GM21526 (cell line): ENCODE measurements around the gene CLCN7.

Source experiments
- ATAC-seq: cut with Tn5 transposase; IDR thresholded peaks from one replicate; pipeline ENCODE4 v1.9.1; 2021; ENCODE audit warnings: moderate library complexity; ENCODE audit not compliant: unreplicated experiment, low FRiP score

Gene CLCN7

GRCh38 chr16:1465567-1465915 lies 9.3 kb downstream of the CLCN7 start:
- ATAC-seq, result no peak

- ATAC-seq, result no peak
Measured at GRCh38 chr16:1464894-1465566, 9.8 kb downstream of the CLCN7 start.

GRCh38 chr16:1464196-1464893 lies 10.5 kb downstream of the CLCN7 start:
- no peak for ATAC-seq

GRCh38 chr16:1461146-1461545 lies 13.7 kb downstream of the CLCN7 start:
- ATAC-seq, result no peak

GRCh38 chr16:1460602-1461138 lies 14.2 kb downstream of the CLCN7 start:
- ATAC-seq, result no peak

- no peak for ATAC-seq
Measured at GRCh38 chr16:1459967-1460366, 14.9 kb downstream of the CLCN7 start.

- ATAC-seq, result no peak
Measured at GRCh38 chr16:1458977-1459341, 15.9 kb downstream of the CLCN7 start.

- no peak for ATAC-seq
Measured at GRCh38 chr16:1458336-1458976, 16.4 kb downstream of the CLCN7 start.

GRCh38 chr16:1457489-1458245 lies 17.2 kb downstream of the CLCN7 start:
- no peak for ATAC-seq

- ATAC-seq, result no peak
Measured at GRCh38 chr16:1456951-1457350, 17.9 kb downstream of the CLCN7 start.

GRCh38 chr16:1455190-1456171 lies 19.3 kb downstream of the CLCN7 start:
- ATAC-seq, result no peak

GRCh38 chr16:1454561-1454960 lies 20.3 kb downstream of the CLCN7 start:
- no peak for ATAC-seq

GRCh38 chr16:1453316-1453715 lies 21.5 kb downstream of the CLCN7 start:
- no peak for ATAC-seq

GRCh38 chr16:1452530-1452929 lies 22.3 kb downstream of the CLCN7 start:
- ATAC-seq, result no peak

- no peak for ATAC-seq
Measured at GRCh38 chr16:1451702-1452392, 23.0 kb downstream of the CLCN7 start.

GRCh38 chr16:1450841-1451240 lies 24.0 kb downstream of the CLCN7 start:
- ATAC-seq, result no peak

GRCh38 chr16:1450218-1450617 lies 24.6 kb downstream of the CLCN7 start:
- ATAC-seq, result no peak

GRCh38 chr16:1449201-1449788 lies 25.5 kb downstream of the CLCN7 start:
- no peak for ATAC-seq
